K562 (cell line): ENCODE measurements around the gene IRAG1. TPM values are rescaled to one million over a fixed set of nuclear protein-coding genes. Genes with fewer than 3 reads are reported as not detected.

Experiments used
- MGA ChIP-seq: fragments of 450-650 bp; IDR thresholded peaks from 2 replicates; pipeline ENCODE4 v1.6.1; 2016; ENCODE audit warnings: mild to moderate bottlenecking, moderate library complexity
- ZBTB1 ChIP-seq: sonication (generic); formaldehyde crosslinking; IDR thresholded peaks from 2 replicates; pipeline ENCODE4 v1.8.1; 2023; ENCODE audit warnings: missing genetic modification reagents, low read depth, mild to moderate bottlenecking, borderline replicate concordance
- ZBTB40 ChIP-seq, 2 experiments: fragments of 450-650 bp in 1 of 2; sonication (generic) in 1 of 2; formaldehyde crosslinking in 1 of 2; IDR thresholded peaks; 2 replicates each; pipeline versions ENCODE4 v1.7.1 to v1.9.0; 2016 to 2022; ENCODE audit warnings: inconsistent platforms in 1 of 2, mild to moderate bottlenecking in 1 of 2, missing genetic modification reagents in 1 of 2
- ZNF354B ChIP-seq: fragments of 250-450 bp; sonication (Bioruptor Pico); IDR thresholded peaks from 2 replicates; pipeline ENCODE4 v1.4.0; 2020
- polyA plus RNA-seq, 8 experiments: library from polyadenylated mRNA; depleted of rRNA in 4 of 8; stranded (reverse) in 5 of 8; unstranded in 3 of 8; fragments of >200 nt; fragmentation: Nextera tagmentation in 2 of 8; fragmentation: Illumina TruSeq in 1 of 8; extraction: Ambion mirVana in 2 of 8; extraction: Trizol in 1 of 8; gene quantifications; 2 replicates each; pipeline versions ENCODE4 v1.2.1 to v1.2.3, GENCODE V29; 2011 to 2014; ENCODE audit warnings: inconsistent platforms in 1 of 8, missing spikeins in 1 of 8
- total RNA-seq, 7 experiments: library from RNA; depleted of rRNA in 6 of 7; stranded (reverse); fragments of >200 nt in 6 of 7; fragmentation: Illumina TruSeq in 2 of 7; extraction: Trizol in 2 of 7; gene quantifications; 2 replicates each; pipeline versions ENCODE4 v1.2.1 to v1.2.3, GENCODE V29; 2011 to 2021; ENCODE audit warnings: low replicate concordance in 1 of 7

Gene IRAG1
- total and polyA plus RNA-seq, 9 of the 15 experiments (the other 6 are each of a cell fraction or from before 2014, with no cell fraction given): 0.01 to 0.22 (median 0.09) TPM; not detected in 1

GRCh38 chr11:10742460-10743208 lies 49.1 kb upstream of the IRAG1 start (continued):
- TF ChIP-seq ZBTB40 (IDR thresholded peaks at IDR 0.05) (no peak), ZBTB40 (CRISPR knock-in tag; IDR thresholded peaks at IDR 0.05) (no peak), ZNF354B (CRISPR knock-in tag) (no peak), MGA (peak; percentile 34; the same call in 1 of the 2 replicates), ZBTB1 (CRISPR knock-in tag) (no peak)
